Keratinocyte (primary cell): ENCODE results near the gene BEST2. TPM values are rescaled to one million over a fixed set of nuclear protein-coding genes. Genes with fewer than 3 reads are reported as not detected.

ENCODE experiments used
- DNase-seq: peaks from one replicate; pipeline ENCODE4 v3.0.0-alpha.2; 2011; ENCODE audit warnings: low read depth, missing footprints, low spot score
- FAIRE-seq: peaks from 2 replicates; lab custom pipeline; 2011; peaks lifted over from hg19 to GRCh38; lab: Jason Lieb, UNC
- H2AFZ ChIP-seq: 2 replicates; pipeline ENCODE4 v1.6.0; 2012; ENCODE audit warnings: low read length, control low read depth, inconsistent platforms; ENCODE audit not compliant: control insufficient read depth
- H3K27ac ChIP-seq: 2 replicates; pipeline ENCODE4 v1.5.1; 2011; ENCODE audit warnings: low read length; ENCODE audit not compliant: control insufficient read depth, insufficient read depth
- H3K27me3 ChIP-seq: 3 replicates; pipeline ENCODE4 v1.6.0; 2011; ENCODE audit warnings: low read length; ENCODE audit not compliant: control insufficient read depth, insufficient read depth; ENCODE audit errors: extremely low read depth
- H3K36me3 ChIP-seq, 2 experiments: 2 replicates in 1 of 2; 3 replicates in 1 of 2; pipeline ENCODE4 v1.5.1; 2011; ENCODE audit warnings: low read length in 2 of 2, mild to moderate bottlenecking in 1 of 2; ENCODE audit not compliant: control insufficient read depth in 2 of 2, insufficient read depth in 2 of 2; ENCODE audit errors: extremely low read depth in 1 of 2
- H3K4me1 ChIP-seq: 3 replicates; pipeline ENCODE4 v1.5.1; 2011; ENCODE audit warnings: low read length; ENCODE audit not compliant: control insufficient read depth, insufficient read depth; ENCODE audit errors: extremely low read depth
- H3K4me2 ChIP-seq: 3 replicates; pipeline ENCODE4 v1.6.0; 2011; ENCODE audit warnings: low read depth, low read length; ENCODE audit not compliant: control insufficient read depth, insufficient read depth; ENCODE audit errors: extremely low read depth
- H3K4me3 ChIP-seq, 3 experiments: fragments of 200-600 bp in 1 of 3; sonication (generic) in 1 of 3; 2 replicates in 2 of 3; 3 replicates in 1 of 3; pipeline ENCODE4 v1.5.1; 2011 to 2016; ENCODE audit warnings: low read length in 3 of 3, mild to moderate bottlenecking in 3 of 3, control low read depth in 2 of 3, inconsistent platforms in 1 of 3, low read depth in 1 of 3, mixed read lengths in 1 of 3, mixed run types in 1 of 3, moderate library complexity in 1 of 3; ENCODE audit not compliant: control insufficient read depth in 2 of 3, insufficient read depth in 2 of 3; ENCODE audit errors: extremely low read depth in 1 of 3
- H3K79me2 ChIP-seq: 2 replicates; pipeline ENCODE4 v1.6.0; 2012; ENCODE audit warnings: low read length; ENCODE audit not compliant: control insufficient read depth, insufficient read depth
- H3K9ac ChIP-seq: 3 replicates; pipeline ENCODE4 v1.6.0; 2011; ENCODE audit warnings: low read length; ENCODE audit not compliant: control insufficient read depth, insufficient read depth; ENCODE audit errors: extremely low read depth
- H3K9me1 ChIP-seq: 3 replicates; pipeline ENCODE4 v1.6.0; 2011; ENCODE audit warnings: low read length; ENCODE audit not compliant: control insufficient read depth, insufficient read depth; ENCODE audit errors: extremely low read depth
- H3K9me3 ChIP-seq: 2 replicates; pipeline ENCODE4 v1.5.1; 2012; ENCODE audit warnings: low read depth, low read length; ENCODE audit not compliant: control insufficient read depth
- H4K20me1 ChIP-seq: 3 replicates; pipeline ENCODE4 v1.6.0; 2011; ENCODE audit warnings: low read length; ENCODE audit not compliant: control insufficient read depth, insufficient read depth; ENCODE audit errors: extremely low read depth
- EZH2 ChIP-seq: IDR thresholded peaks from one replicate; pipeline ENCODE4 v1.6.1; 2012; ENCODE audit warnings: inconsistent platforms, mild to moderate bottlenecking, low read length, moderate library complexity
- dilution Hi-C: fragments of 300-500 bp; cut with MboI; formaldehyde crosslinking; loops from one replicate; pipeline ENCODE4 v1.7.0; 2020; ENCODE audit warnings: low sequenced_read_pairs; ENCODE audit not compliant: extremely low pct_ligation_motif_present
- polyA plus RNA-seq, 5 experiments: library from polyadenylated mRNA; depleted of rRNA in 3 of 5; stranded (reverse) in 3 of 5; stranded (forward) in 1 of 5; unstranded in 1 of 5; fragments of >200 nt; gene quantifications; 1 replicate in 1 of 5; 2 replicates in 3 of 5; 3 replicates in 1 of 5; pipeline versions ENCODE4 v1.2.1 to v1.2.3, GENCODE V29; 2011 to 2012; ENCODE audit warnings: missing spikeins in 2 of 5, low read depth in 1 of 5, low replicate concordance in 1 of 5
- TF ChIP-seq, protein P1 (sequence below), 3 experiments: IDR thresholded peaks in 1 of 3; conservative IDR thresholded peaks in 1 of 3; optimal IDR thresholded peaks in 1 of 3; 2 replicates in 2 of 3; 3 replicates in 1 of 3; pipeline versions ENCODE3 to v1.5.1; 2011; ENCODE audit warnings: low read length in 3 of 3, mild to moderate bottlenecking in 3 of 3, moderate library complexity in 2 of 3, control low read depth in 1 of 3, inconsistent platforms in 1 of 3; ENCODE audit not compliant: insufficient read depth in 2 of 3; ENCODE audit errors: extremely low read depth in 1 of 3

The BEST2 gene
- polyA plus RNA-seq, 1 donor (not counting 4 experiments of a cell fraction or from before 2014, with no cell fraction given) = not detected

DNA sequence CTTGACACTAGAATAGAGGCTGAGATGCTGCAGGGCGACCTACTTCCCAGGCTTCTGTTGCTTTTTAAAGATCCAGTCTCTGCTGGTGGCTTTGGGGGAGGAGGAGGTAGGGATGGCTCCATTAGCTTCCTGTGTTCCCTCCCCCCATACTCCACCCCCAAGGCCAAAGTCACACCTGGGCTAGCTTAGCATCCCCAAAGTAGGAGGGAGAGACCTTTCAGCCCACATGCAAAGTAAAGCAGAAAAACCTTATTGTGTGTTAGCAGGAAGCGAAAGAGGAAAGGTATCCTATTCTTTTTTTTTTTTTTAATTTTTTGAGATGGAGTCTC, 24.6 kb upstream of the BEST2 start:
- Histone ChIP-seq H3K9ac (no peak overlapping the region), H3K9me1 (no peaks in the 10 kb centered on the region), H3K27me3 (no peaks in the 10 kb centered on the region), H3K36me3 (peaks cover 16 to 26% of the 10 kb centered on the region in 2 experiments), H3K4me1 (peaks cover 11% of the 10 kb centered on the region), H2AFZ (no peak overlapping the region), H3K4me3 (no peak overlapping the region), H3K27ac (no peak overlapping the region), H3K79me2 (peaks cover 40% of the 10 kb centered on the region), H3K9me3 (no peaks in the 10 kb centered on the region), H3K4me2 (no peak overlapping the region), H4K20me1 (peaks cover 6% of the 10 kb centered on the region)
- TF ChIP-seq, protein P1, sequence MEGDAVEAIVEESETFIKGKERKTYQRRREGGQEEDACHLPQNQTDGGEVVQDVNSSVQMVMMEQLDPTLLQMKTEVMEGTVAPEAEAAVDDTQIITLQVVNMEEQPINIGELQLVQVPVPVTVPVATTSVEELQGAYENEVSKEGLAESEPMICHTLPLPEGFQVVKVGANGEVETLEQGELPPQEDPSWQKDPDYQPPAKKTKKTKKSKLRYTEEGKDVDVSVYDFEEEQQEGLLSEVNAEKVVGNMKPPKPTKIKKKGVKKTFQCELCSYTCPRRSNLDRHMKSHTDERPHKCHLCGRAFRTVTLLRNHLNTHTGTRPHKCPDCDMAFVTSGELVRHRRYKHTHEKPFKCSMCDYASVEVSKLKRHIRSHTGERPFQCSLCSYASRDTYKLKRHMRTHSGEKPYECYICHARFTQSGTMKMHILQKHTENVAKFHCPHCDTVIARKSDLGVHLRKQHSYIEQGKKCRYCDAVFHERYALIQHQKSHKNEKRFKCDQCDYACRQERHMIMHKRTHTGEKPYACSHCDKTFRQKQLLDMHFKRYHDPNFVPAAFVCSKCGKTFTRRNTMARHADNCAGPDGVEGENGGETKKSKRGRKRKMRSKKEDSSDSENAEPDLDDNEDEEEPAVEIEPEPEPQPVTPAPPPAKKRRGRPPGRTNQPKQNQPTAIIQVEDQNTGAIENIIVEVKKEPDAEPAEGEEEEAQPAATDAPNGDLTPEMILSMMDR (optimal IDR thresholded peaks at IDR 0.05 in 1 of 3, IDR thresholded peaks at IDR 0.05 in 1 of 3, conservative IDR thresholded peaks at IDR 0.05 in 1 of 3; ENCODE audit: extremely low read depth in 1 of 3, insufficient read depth in 2 of 3, low read length in 3 of 3) = no peak
- TF ChIP-seq EZH2 = no peak
- dilution Hi-C loops = no loop called here
- DNase-seq (no peak), FAIRE-seq (no peak)

DNA sequence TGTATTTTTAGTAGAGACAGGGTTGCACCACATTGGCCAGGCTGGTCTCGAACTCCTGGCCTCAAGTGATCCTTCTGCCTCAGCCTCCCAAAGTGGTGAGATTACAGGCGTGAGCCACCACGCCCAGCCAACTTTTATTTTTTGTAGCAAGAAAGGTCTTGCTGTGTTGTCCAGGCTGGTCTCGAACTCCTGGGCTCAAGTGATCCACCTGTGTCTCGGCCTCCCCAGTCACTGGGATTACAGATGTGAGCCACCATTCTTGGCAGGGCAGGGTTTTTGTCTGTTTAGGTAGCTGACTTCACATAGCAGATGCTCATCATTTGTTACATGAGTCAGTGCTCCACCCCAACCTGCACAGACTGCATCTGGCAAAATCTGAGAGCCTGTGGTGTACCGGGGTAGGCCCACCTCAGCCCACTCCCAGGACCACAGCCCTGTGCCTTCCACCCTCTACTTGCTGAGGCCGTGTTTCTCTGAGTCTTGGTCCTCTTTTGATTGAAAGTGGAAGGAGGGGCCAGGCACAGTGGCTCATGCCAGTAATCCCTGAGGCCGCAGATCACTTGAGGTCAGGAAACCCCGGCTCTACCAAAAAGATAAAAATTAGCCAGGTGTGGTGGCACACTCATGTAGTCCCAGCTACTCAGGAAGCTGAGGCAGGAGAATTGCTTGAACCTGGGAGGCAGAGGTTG, 23.7 kb upstream of the BEST2 start:
- TF ChIP-seq, protein P1 (optimal IDR thresholded peaks at IDR 0.05 in 1 of 3, IDR thresholded peaks at IDR 0.05 in 1 of 3, conservative IDR thresholded peaks at IDR 0.05 in 1 of 3; ENCODE audit: extremely low read depth in 1 of 3, insufficient read depth in 2 of 3, low read length in 3 of 3) = no peak
- TF ChIP-seq EZH2 = no peak
- FAIRE-seq (no peak), DNase-seq (no peak)
- no peaks in the 10 kb centered on the region for H3K9me1 ChIP-seq
- H3K4me3 ChIP-seq = no peak overlapping the region
- no peaks in the 10 kb centered on the region for H3K27me3 ChIP-seq
- H3K4me2 ChIP-seq = no peak overlapping the region
- peaks cover 18% of the 10 kb centered on the region for H3K4me1 ChIP-seq
- H4K20me1 ChIP-seq = peaks cover 11% of the 10 kb centered on the region
- H3K9ac ChIP-seq = no peak overlapping the region
- H2AFZ ChIP-seq = no peak overlapping the region
- H3K36me3 ChIP-seq = peaks cover 21 to 31% of the 10 kb centered on the region in 2 experiments
- H3K9me3 ChIP-seq = no peaks in the 10 kb centered on the region
- dilution Hi-C loops = no loop called here
- H3K27ac ChIP-seq = no peak overlapping the region
- peaks cover 43% of the 10 kb centered on the region for H3K79me2 ChIP-seq
